Gastrocnemius medialis (tissue), 4 donors: ENCODE data around the gene GALNT2. TPM values are rescaled to one million over a fixed set of nuclear protein-coding genes. Genes with fewer than 3 reads are reported as not detected.

ENCODE experiments used
- ATAC-seq, 2 donors: fragments of 150-250 bp; one replicate each; pipeline ENCODE4 v1.9.1; 2016
- DNase-seq, 2 donors: peaks; one replicate each; pipeline ENCODE4 v3.0.0-alpha.2; 2019
- H3K27ac ChIP-seq, 4 donors: fragments of 200-600 bp; sonication (generic); 1 replicate in 1 of 4; 2 replicates in 3 of 4; pipeline ENCODE4 v1.5.1; 2016 to 2018; ENCODE audit warnings: mild to moderate bottlenecking in 2 of 4, moderate library complexity in 1 of 4
- H3K27me3 ChIP-seq, 3 donors: fragments of 200-600 bp; sonication (generic) in 2 of 3; 1 replicate in 1 of 3; 2 replicates in 2 of 3; pipeline versions ENCODE4 v1.5.1 to v1.6.0; 2016 to 2019; ENCODE audit warnings: mild to moderate bottlenecking in 1 of 3, moderate library complexity in 1 of 3
- H3K36me3 ChIP-seq, 2 donors: fragments of 200-600 bp; sonication (generic) in 1 of 2; one replicate each; pipeline ENCODE4 v1.5.1; 2017 to 2018
- H3K4me1 ChIP-seq, 2 donors: fragments of 200-600 bp; sonication (generic) in 1 of 2; one replicate each; pipeline ENCODE4 v1.5.1; 2016 to 2017; ENCODE audit warnings: mild to moderate bottlenecking in 2 of 2
- H3K4me3 ChIP-seq, 4 donors: fragments of 200-600 bp; sonication (generic) in 3 of 4; 1 replicate in 1 of 4; 2 replicates in 3 of 4; pipeline ENCODE4 v1.5.1; 2016 to 2019; ENCODE audit warnings: mild to moderate bottlenecking in 2 of 4
- H3K9me3 ChIP-seq, 3 donors: fragments of 200-600 bp; sonication (generic) in 2 of 3; 1 replicate in 1 of 3; 2 replicates in 2 of 3; pipeline ENCODE4 v1.5.1; 2016 to 2019
- POLR2A ChIP-seq, 2 donors: fragments of 450-650 bp; IDR thresholded peaks; one replicate each; pipeline ENCODE4 v1.6.1; 2017; ENCODE audit warnings: antibody characterized with exemption in 2 of 2, mild to moderate bottlenecking in 2 of 2, moderate library complexity in 2 of 2
- in situ Hi-C, 4 donors: fragments of 200-750 bp; cut with MboI; loops; one replicate each; pipeline versions ENCODE4 v1.15.0 to v1.8.0; 2017; ENCODE audit warnings: low sequenced_read_pairs in 4 of 4
- intact Hi-C: fragments of 100-400 bp; cut with DNase I; formaldehyde crosslinking; loops from one replicate; pipeline ENCODE4 v1.15.1; 2023; ENCODE audit warnings: low total_unique reads
- total RNA-seq, 4 donors: library from RNA; depleted of rRNA; stranded (reverse); fragments of >200 nt; gene quantifications; one replicate each; pipeline versions ENCODE4 v1.1.0 to v1.2.3, GENCODE V29; 2016
- TF ChIP-seq, protein P1 (sequence below), 5 experiments: fragments of 450-650 bp in 3 of 5; fragments of 200-600 bp in 2 of 5; sonication (generic) in 2 of 5; IDR thresholded peaks in 4 of 5; conservative IDR thresholded peaks in 1 of 5; 1 replicate in 4 of 5; 2 replicates in 1 of 5; pipeline ENCODE4 v1.5.1; 2016 to 2019; ENCODE audit warnings: antibody characterized with exemption in 5 of 5, mild to moderate bottlenecking in 3 of 5, moderate library complexity in 3 of 5

GALNT2 gene
- total RNA-seq, 4 donors from 2014 or later, result 73.7 to 106 (median 78.3) TPM

DNA sequence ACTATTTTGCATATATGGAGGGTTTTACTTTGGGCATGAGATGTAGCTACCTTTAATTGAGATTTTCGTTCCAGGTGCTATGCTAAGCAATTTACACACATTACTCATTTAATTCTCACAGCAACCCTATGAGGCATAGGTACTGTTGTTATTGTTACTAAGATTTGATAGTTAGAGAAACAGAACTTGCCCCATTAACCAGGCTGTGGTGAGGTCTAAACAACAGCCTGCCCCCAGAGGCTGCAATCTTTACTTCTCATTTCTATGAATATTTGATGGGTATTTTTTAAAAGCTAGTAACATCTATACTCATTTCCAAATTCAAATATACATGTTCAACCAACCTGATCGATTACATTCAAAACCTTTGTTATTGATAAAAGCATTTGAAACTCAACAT lies 155.6 kb downstream of the GALNT2 start:
- TF ChIP-seq, protein P1, sequence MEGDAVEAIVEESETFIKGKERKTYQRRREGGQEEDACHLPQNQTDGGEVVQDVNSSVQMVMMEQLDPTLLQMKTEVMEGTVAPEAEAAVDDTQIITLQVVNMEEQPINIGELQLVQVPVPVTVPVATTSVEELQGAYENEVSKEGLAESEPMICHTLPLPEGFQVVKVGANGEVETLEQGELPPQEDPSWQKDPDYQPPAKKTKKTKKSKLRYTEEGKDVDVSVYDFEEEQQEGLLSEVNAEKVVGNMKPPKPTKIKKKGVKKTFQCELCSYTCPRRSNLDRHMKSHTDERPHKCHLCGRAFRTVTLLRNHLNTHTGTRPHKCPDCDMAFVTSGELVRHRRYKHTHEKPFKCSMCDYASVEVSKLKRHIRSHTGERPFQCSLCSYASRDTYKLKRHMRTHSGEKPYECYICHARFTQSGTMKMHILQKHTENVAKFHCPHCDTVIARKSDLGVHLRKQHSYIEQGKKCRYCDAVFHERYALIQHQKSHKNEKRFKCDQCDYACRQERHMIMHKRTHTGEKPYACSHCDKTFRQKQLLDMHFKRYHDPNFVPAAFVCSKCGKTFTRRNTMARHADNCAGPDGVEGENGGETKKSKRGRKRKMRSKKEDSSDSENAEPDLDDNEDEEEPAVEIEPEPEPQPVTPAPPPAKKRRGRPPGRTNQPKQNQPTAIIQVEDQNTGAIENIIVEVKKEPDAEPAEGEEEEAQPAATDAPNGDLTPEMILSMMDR (IDR thresholded peaks at IDR 0.05 in 4 of 5, conservative IDR thresholded peaks at IDR 0.05 in 1 of 5), result peak in 1 of 5 experiments; percentile 25
- no peak for TF ChIP-seq POLR2A (IDR thresholded peaks at IDR 0.05)
- Histone ChIP-seq H3K27me3 (no peaks in the 10 kb centered on the region), H3K9me3 (no peaks in the 10 kb centered on the region), H3K4me3 (no peak overlapping the region), H3K4me1 (peaks cover 49 to 53% of the 10 kb centered on the region in 2 donors), H3K36me3 (no peaks in the 10 kb centered on the region), H3K27ac (peak overlapping the region in 1 of 4 donors; percentile 77)
- DNase-seq (no peak), ATAC-seq (no peak)
- in situ Hi-C loops, result no loop called here
- intact Hi-C loops, result no loop called here

DNA sequence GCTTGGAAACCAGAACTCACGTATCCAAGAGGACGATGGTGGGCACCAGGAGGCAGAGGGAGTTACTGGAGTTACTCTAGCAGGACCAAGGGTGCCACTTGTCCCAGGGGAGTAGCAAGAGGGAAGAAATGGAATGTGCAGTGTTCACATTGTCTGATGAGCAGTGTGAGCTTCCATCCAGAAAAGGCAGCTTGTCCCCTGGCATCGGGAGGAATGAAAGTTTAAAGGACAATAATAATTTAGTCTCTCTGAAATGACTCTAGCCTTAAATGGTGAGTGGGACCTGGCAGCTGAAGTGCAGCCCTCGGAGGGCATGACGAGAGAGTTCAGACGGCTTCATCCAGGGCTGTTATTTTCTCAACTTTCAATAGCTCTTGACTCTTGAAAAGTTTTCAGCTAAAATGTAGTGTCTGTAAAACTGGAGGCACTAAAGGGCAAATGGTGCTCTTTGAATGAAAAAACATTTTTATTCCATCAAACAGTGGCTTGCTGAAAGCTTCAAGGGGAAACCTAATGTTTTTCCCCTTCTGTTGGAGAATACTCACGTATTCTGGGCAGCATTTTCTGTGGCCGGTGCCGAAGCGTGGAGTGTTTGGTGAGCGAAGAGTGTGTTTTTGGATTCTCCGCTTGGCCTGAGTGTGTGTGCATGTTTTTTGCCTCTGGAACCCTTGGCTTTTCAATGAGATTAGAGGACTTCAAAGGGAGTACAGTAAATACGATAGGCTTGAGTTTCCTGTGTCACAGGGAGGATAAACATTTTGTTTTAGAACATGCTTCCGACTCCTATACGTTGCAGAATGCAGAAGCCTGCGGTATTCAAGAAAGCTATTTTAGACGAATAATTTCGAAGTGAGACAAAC lies 157.3 kb downstream of the GALNT2 start:
- no peaks in the 10 kb centered on the region for H3K9me3 ChIP-seq
- intact Hi-C loops, result no loop called here
- H3K36me3 ChIP-seq, result no peaks in the 10 kb centered on the region
- H3K27me3 ChIP-seq, result no peaks in the 10 kb centered on the region
- no peak overlapping the region for H3K4me3 ChIP-seq
- H3K27ac ChIP-seq, result peak overlapping the region in 1 of 4 donors; percentile 49
- no peak for ATAC-seq
- TF ChIP-seq POLR2A (IDR thresholded peaks at IDR 0.05), result no peak
- TF ChIP-seq, protein P1 (IDR thresholded peaks at IDR 0.05 in 4 of 5, conservative IDR thresholded peaks at IDR 0.05 in 1 of 5), result no peak
- in situ Hi-C loops, result no loop called here
- no peak for DNase-seq
- H3K4me1 ChIP-seq, result peaks cover 47 to 48% of the 10 kb centered on the region in 2 donors

DNA sequence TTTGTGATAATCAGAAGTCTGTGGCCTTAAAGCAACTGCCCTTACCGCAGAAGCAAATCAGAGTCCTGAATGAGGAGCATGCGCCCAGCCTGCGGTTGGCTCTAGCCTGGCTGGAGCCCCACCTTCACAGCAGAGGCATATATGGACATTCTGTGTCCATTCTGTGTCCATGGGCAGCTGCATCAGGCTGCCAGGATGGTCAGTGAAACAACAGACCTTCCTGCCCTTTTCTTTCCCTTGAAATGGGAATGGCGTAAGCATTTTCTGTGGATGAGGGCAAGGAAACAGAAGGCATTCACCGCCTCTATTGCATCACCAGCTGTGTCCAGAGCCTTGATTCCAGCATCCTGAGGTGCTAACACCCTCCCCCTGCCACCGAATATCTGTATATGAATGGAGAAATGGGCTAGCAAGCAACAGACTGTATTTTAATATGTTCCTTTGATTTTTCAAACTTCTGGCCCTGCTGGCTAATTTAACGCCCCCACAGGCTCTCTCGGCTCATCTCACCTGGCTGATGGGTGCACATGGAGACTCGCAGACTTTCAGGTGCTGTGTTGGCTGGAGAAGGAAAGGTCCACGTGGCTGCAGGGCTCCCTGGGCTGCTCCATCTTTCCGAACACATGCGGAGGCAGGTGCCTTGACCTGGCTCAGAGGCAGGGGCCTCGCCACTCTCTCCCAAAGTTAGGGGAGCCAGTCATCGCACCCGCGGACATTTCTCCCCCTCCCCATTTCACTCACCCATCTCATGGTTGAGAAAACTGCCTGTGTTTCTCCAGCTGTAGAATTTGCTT lies 159.2 kb downstream of the GALNT2 start:
- intact Hi-C loops (loop anchor here (5.0 kb wide), 1 partner anchor 76 kb away; no protein-coding TSS in a partner anchor), in situ Hi-C loops (no loop called here)
- Histone ChIP-seq H3K27ac (no peak overlapping the region), H3K27me3 (no peaks in the 10 kb centered on the region), H3K36me3 (no peaks in the 10 kb centered on the region), H3K4me1 (peaks cover 46 to 48% of the 10 kb centered on the region in 2 donors), H3K9me3 (no peaks in the 10 kb centered on the region), H3K4me3 (no peak overlapping the region)
- no peak for DNase-seq
- no peak for ATAC-seq
- TF ChIP-seq, protein P1 (IDR thresholded peaks at IDR 0.05 in 4 of 5, conservative IDR thresholded peaks at IDR 0.05 in 1 of 5), result no peak
- TF ChIP-seq POLR2A (IDR thresholded peaks at IDR 0.05), result no peak

DNA sequence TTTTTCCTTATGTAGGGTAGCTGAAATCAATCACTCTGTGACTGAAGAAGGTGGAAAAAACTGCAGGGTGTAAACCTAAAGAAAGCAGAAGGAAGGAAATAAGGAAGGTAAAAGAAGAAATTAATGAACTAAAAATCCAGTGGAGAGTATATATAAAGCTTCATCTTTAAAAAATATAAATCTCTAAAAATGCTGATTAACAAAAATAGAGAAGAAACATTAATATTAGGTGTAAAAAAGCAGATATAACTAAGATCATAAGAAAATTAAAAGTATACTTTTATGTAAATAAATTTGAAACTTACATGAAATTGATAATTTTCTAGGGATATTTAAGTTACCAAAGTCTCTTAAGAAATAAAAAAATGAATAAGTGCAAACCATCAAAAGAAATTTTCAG lies 159.8 kb downstream of the GALNT2 start:
- intact Hi-C loops, result loop anchor here (5.0 kb wide), 1 partner anchor 75 kb away; no protein-coding TSS in a partner anchor

More for the DNA sequence above, 159.8 kb downstream of the GALNT2 start:
- Histone ChIP-seq H3K4me1 (peaks cover 46 to 48% of the 10 kb centered on the region in 2 donors), H3K9me3 (no peaks in the 10 kb centered on the region), H3K4me3 (no peak overlapping the region), H3K36me3 (no peaks in the 10 kb centered on the region), H3K27me3 (no peaks in the 10 kb centered on the region), H3K27ac (no peak overlapping the region)
- ATAC-seq (no peak), DNase-seq (no peak)
- no peak for TF ChIP-seq POLR2A (IDR thresholded peaks at IDR 0.05)
- TF ChIP-seq, protein P1 (IDR thresholded peaks at IDR 0.05 in 4 of 5, conservative IDR thresholded peaks at IDR 0.05 in 1 of 5), result no peak
- in situ Hi-C loops, result no loop called here
